ENCODE data around the gene CACUL1. TPM values are rescaled to one million over a fixed set of nuclear protein-coding genes. Genes with fewer than 3 reads are reported as not detected.
A peak's percentile ranks its signal among the peaks of the same experiment; 100 is the strongest.

CACUL1 gene
- total RNA-seq, 3 donors from 2014 or later: 33.4 to 68.6 (median 55.2) TPM

- Histone ChIP-seq H3K27me3 (no peaks in the 10 kb centered on the region), H3K27ac (peak overlapping the region in 1 of 2 donors; percentile 5), H3K4me1 (peaks cover 0 to 12% of the 10 kb centered on the region in 2 donors), H3K36me3 (no peaks in the 10 kb centered on the region), H3K4me3 (no peak overlapping the region), H3K9me3 (no peaks in the 10 kb centered on the region)
- TF ChIP-seq POLR2A (IDR thresholded peaks at IDR 0.05): no peak
- TF ChIP-seq POLR2AphosphoS5 (IDR thresholded peaks at IDR 0.05): no peak
- TF ChIP-seq CTCF (IDR thresholded peaks at IDR 0.05): no peak
- intact Hi-C loops (cut with DNase I; ENCODE audit: low total_unique reads): no loop called here
- no peak for DNase-seq (ENCODE audit: low spot score in 2 of 2)
Observed at GRCh38 chr10:118738406-118738805, 16.4 kb downstream of the CACUL1 start.

- TF ChIP-seq POLR2A (IDR thresholded peaks at IDR 0.05): no peak
- TF ChIP-seq CTCF (IDR thresholded peaks at IDR 0.05): no peak
- no peak for TF ChIP-seq POLR2AphosphoS5 (IDR thresholded peaks at IDR 0.05)
- no peaks in the 10 kb centered on the region for H3K36me3 ChIP-seq
- H3K4me3 ChIP-seq: no peak overlapping the region
- peaks cover 0 to 12% of the 10 kb centered on the region in 2 donors for H3K4me1 ChIP-seq
- H3K27me3 ChIP-seq: no peaks in the 10 kb centered on the region
- H3K27ac ChIP-seq: peak overlapping the region in 1 of 2 donors; percentile 12
- H3K9me3 ChIP-seq: no peaks in the 10 kb centered on the region
- intact Hi-C loops (cut with DNase I; ENCODE audit: low total_unique reads): no loop called here
- DNase-seq (ENCODE audit: low spot score in 2 of 2): no peak
Observed at GRCh38 chr10:118737603-118738302, 17.0 kb downstream of the CACUL1 start.

- H3K4me1 ChIP-seq: peaks cover 0 to 9% of the 10 kb centered on the region in 2 donors
- no peak overlapping the region for H3K4me3 ChIP-seq
- no peaks in the 10 kb centered on the region for H3K36me3 ChIP-seq
- H3K9me3 ChIP-seq: no peaks in the 10 kb centered on the region
- H3K27ac ChIP-seq: peak overlapping the region in 1 of 2 donors; percentile 40
- intact Hi-C loops (cut with DNase I; ENCODE audit: low total_unique reads): no loop called here
- DNase-seq (ENCODE audit: low spot score in 2 of 2): no peak
- TF ChIP-seq POLR2AphosphoS5 (IDR thresholded peaks at IDR 0.05): no peak
- TF ChIP-seq POLR2A (IDR thresholded peaks at IDR 0.05): no peak
- no peak for TF ChIP-seq CTCF (IDR thresholded peaks at IDR 0.05)
- no peaks in the 10 kb centered on the region for H3K27me3 ChIP-seq
Observed at GRCh38 chr10:118735294-118735693, 19.5 kb downstream of the CACUL1 start.

GRCh38 chr10:118734475-118734874 is 20.3 kb downstream of the CACUL1 start:
- no peak overlapping the region for H3K4me3 ChIP-seq
- no peak overlapping the region for H3K27ac ChIP-seq
- TF ChIP-seq POLR2AphosphoS5 (IDR thresholded peaks at IDR 0.05): no peak
- no peak for TF ChIP-seq CTCF (IDR thresholded peaks at IDR 0.05)
- no peak for TF ChIP-seq POLR2A (IDR thresholded peaks at IDR 0.05)
- no peaks in the 10 kb centered on the region for H3K27me3 ChIP-seq
- no peaks in the 10 kb centered on the region for H3K36me3 ChIP-seq
- no peak for DNase-seq (ENCODE audit: low spot score in 2 of 2)
- no peaks in the 10 kb centered on the region for H3K9me3 ChIP-seq
- peaks cover 0 to 9% of the 10 kb centered on the region in 2 donors for H3K4me1 ChIP-seq
- intact Hi-C loops (cut with DNase I; ENCODE audit: low total_unique reads): no loop called here

- TF ChIP-seq CTCF (IDR thresholded peaks at IDR 0.05) (no peak), POLR2AphosphoS5 (IDR thresholded peaks at IDR 0.05) (no peak), POLR2A (IDR thresholded peaks at IDR 0.05) (no peak)
- Histone ChIP-seq H3K36me3 (no peaks in the 10 kb centered on the region), H3K4me3 (no peak overlapping the region), H3K27ac (no peak overlapping the region), H3K27me3 (no peaks in the 10 kb centered on the region), H3K4me1 (peaks cover 0 to 9% of the 10 kb centered on the region in 2 donors), H3K9me3 (no peaks in the 10 kb centered on the region)
- intact Hi-C loops (cut with DNase I; ENCODE audit: low total_unique reads): no loop called here
- DNase-seq (ENCODE audit: low spot score in 2 of 2): no peak
Observed at GRCh38 chr10:118732245-118733165, 22.3 kb downstream of the CACUL1 start.

Measured in breast epithelium (tissue), 4 donors.